ENCODE measurements around the gene UNC119. TPM values are rescaled to one million over a fixed set of nuclear protein-coding genes. Genes with fewer than 3 reads are reported as not detected.
A peak's percentile ranks its signal among the peaks of the same experiment; 100 is the strongest.

UNC119 gene
- total and polyA plus RNA-seq, 2 experiments from 2014 or later: 39.0 to 78.4 TPM

DNA sequence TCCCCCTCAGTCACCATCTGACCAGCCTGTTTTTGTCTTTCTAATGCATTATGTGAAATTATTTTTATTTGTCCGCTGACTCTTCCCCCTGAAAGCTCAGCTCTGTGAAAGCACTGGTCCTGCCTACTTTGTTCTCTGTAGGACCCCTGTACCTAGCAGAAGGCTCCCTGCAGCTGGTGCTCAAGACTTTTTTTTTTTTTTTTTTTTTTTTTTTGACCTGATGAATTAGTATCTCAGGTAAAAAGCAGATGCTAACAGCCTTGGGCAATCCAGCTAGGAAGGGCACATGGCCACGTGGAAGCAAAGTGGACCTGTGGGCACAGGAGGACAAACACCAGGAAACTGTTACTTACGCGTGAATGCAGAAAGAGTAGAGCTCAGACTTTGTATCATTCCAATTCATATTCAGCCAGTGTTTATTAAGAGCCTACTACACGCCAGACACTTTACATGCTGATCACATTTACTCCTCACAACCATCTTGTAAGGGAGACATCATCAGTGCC is 629 bp upstream of the UNC119 start (continued):
- TF ChIP-seq CTCF (conservative IDR thresholded peaks at IDR 0.05; ENCODE audit: low read depth in 2 of 2) (no peak), POLR2AphosphoS5 (IDR thresholded peaks at IDR 0.05; ENCODE audit: low read depth) (no peak), CREB1 (CRISPR knock-in tag; IDR thresholded peaks at IDR 0.05; ENCODE audit: low read depth) (no peak), EZH2phosphoT487 (IDR thresholded peaks at IDR 0.05; ENCODE audit: unreplicated experiment) (no peak), ZNF114 (CRISPR knock-in tag; IDR thresholded peaks at IDR 0.05) (no peak), STAT1 (IDR thresholded peaks at IDR 0.05; ENCODE audit: unreplicated experiment) (no peak)
- TF ChIP-seq, protein P1, sequence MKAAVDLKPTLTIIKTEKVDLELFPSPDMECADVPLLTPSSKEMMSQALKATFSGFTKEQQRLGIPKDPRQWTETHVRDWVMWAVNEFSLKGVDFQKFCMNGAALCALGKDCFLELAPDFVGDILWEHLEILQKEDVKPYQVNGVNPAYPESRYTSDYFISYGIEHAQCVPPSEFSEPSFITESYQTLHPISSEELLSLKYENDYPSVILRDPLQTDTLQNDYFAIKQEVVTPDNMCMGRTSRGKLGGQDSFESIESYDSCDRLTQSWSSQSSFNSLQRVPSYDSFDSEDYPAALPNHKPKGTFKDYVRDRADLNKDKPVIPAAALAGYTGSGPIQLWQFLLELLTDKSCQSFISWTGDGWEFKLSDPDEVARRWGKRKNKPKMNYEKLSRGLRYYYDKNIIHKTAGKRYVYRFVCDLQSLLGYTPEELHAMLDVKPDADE (IDR thresholded peaks at IDR 0.05): no peak
- TF ChIP-seq, protein P2, sequence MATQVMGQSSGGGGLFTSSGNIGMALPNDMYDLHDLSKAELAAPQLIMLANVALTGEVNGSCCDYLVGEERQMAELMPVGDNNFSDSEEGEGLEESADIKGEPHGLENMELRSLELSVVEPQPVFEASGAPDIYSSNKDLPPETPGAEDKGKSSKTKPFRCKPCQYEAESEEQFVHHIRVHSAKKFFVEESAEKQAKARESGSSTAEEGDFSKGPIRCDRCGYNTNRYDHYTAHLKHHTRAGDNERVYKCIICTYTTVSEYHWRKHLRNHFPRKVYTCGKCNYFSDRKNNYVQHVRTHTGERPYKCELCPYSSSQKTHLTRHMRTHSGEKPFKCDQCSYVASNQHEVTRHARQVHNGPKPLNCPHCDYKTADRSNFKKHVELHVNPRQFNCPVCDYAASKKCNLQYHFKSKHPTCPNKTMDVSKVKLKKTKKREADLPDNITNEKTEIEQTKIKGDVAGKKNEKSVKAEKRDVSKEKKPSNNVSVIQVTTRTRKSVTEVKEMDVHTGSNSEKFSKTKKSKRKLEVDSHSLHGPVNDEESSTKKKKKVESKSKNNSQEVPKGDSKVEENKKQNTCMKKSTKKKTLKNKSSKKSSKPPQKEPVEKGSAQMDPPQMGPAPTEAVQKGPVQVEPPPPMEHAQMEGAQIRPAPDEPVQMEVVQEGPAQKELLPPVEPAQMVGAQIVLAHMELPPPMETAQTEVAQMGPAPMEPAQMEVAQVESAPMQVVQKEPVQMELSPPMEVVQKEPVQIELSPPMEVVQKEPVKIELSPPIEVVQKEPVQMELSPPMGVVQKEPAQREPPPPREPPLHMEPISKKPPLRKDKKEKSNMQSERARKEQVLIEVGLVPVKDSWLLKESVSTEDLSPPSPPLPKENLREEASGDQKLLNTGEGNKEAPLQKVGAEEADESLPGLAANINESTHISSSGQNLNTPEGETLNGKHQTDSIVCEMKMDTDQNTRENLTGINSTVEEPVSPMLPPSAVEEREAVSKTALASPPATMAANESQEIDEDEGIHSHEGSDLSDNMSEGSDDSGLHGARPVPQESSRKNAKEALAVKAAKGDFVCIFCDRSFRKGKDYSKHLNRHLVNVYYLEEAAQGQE (IDR thresholded peaks at IDR 0.05; ENCODE audit: unreplicated experiment): no peak

DNA sequence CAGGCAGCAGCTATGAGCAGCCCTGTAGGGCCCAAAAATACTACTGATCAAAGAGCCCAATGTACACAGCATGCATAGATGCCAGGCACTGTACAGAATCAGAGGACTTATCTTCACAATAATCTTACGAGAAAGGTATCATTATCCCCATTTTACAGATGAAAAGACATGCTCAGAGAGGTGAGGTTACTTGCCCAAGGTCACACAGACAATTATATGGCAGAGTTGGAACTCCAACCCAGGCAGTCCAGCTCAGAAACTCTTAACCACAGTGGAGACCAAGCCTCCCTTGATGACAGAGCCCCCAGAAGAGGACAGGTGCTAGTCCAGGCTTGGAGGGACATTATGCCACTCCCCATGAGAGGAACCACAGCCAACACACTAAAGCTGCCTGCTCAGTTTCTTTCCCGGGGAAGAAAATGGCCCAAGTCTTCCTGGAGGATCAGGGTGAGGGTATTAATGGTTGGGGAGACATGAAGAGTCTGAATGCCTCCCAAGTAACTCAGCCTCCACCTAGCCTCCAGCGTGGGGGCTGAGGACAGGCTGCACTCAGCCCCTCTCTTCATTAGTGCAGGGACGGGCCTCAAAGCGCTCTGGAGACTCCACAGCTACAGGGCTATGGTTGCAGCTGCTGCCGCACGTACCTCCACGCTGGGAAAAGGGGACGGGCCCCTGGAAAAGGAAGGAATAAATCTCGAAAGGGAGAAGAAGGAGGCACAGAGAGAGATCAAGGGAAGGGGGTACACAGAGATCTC is 826 bp downstream of the UNC119 start:
- Histone ChIP-seq H2AFZ (no peak overlapping the region), H3K27ac (ENCODE audit: low read depth) (no peak overlapping the region)
- H3K27ac Mint-ChIP-seq: no peak overlapping the region
- TF ChIP-seq POLR2AphosphoS5 (IDR thresholded peaks at IDR 0.05; ENCODE audit: low read depth) (no peak), CTCF (conservative IDR thresholded peaks at IDR 0.05; ENCODE audit: low read depth in 2 of 2) (no peak), ZNF114 (CRISPR knock-in tag; IDR thresholded peaks at IDR 0.05) (no peak), CREB1 (CRISPR knock-in tag; IDR thresholded peaks at IDR 0.05; ENCODE audit: low read depth) (no peak)
- TF ChIP-seq, protein P1 (IDR thresholded peaks at IDR 0.05): no peak

More for the DNA sequence above, 826 bp downstream of the UNC119 start:
- ATAC-seq (peak; percentile 15), DNase-seq (ENCODE audit: low spot score) (no peak)
- Mint-ChIP-seq H3K4me3 (peak overlapping the region; percentile 91), H3K36me3 (ENCODE audit: low read depth) (peaks cover 23% of the 10 kb centered on the region), H3K4me1 (peaks cover 24% of the 10 kb centered on the region), H3K27me3 (ENCODE audit: insufficient read depth, low read depth, poor library complexity) (peaks cover 18% of the 10 kb centered on the region), H3K9me3 (no peaks in the 10 kb centered on the region; the same call in 2 of the 3 replicates)
- Histone ChIP-seq H3K27me3 (ENCODE audit: insufficient read depth) (no peaks in the 10 kb centered on the region), H4K20me1 (replicated peaks; ENCODE audit: insufficient read depth) (no peaks in the 10 kb centered on the region; the same call in 1 of the 2 replicates), H3K79me2 (replicated peaks; ENCODE audit: insufficient read depth) (peaks cover 8% of the 10 kb centered on the region), H3K36me3 (ENCODE audit: insufficient read depth) (peaks cover 15% of the 10 kb centered on the region; the same call in 1 of the 2 replicates), H3F3A (replicated peaks; ENCODE audit: low read depth) (no peaks in the 10 kb centered on the region), H3K9me2 (ENCODE audit: insufficient read depth) (no peaks in the 10 kb centered on the region), H3K4me3 (peak overlapping the region; percentile 92), H3K4me1 (ENCODE audit: insufficient read depth) (peaks cover 15% of the 10 kb centered on the region; the same call in 1 of the 2 replicates), H3K4me2 (peak overlapping the region; percentile 94)

Measured in GM23338 (cell line).